ENCODE data around the gene MBNL3.
"Not testable (repeated sequence)": the region's sequence is repeated elsewhere in the genome, so short reads cannot be mapped to it uniquely, and the experiment has no call there.

MBNL3 gene

GRCh38 chrX:132452911-132453550, 35.8 kb downstream of the MBNL3 start:
- Histone ChIP-seq H3K36me3 (ENCODE audit: insufficient read depth, low read length) (no peaks in the 10 kb centered on the region), H3F3A (ENCODE audit: insufficient read depth, low read length) (no peaks in the 10 kb centered on the region)

GRCh38 chrX:132445909-132446308, 42.9 kb downstream of the MBNL3 start:
- not testable (repeated sequence) for H3K9me2 ChIP-seq (ENCODE audit: low read depth, low read length); H3K4me3 ChIP-seq (ENCODE audit: low read depth, low read length, poor library complexity, severe bottlenecking); H3F3A ChIP-seq (ENCODE audit: insufficient read depth, low read length); H3K27me3 ChIP-seq (ENCODE audit: insufficient read depth, low read length); H3K36me3 ChIP-seq (ENCODE audit: insufficient read depth, low read length); H3K27ac ChIP-seq (ENCODE audit: low read depth, low read length, poor library complexity, severe bottlenecking); H4K20me1 ChIP-seq (ENCODE audit: insufficient read depth, low read length); H3K4me1 ChIP-seq (ENCODE audit: insufficient read depth, low read length, severe bottlenecking); H3K4me2 ChIP-seq (ENCODE audit: low read length); H3K9me3 ChIP-seq (ENCODE audit: low read length); H3K79me2 ChIP-seq (ENCODE audit: insufficient read depth, low read length); H3K9ac ChIP-seq (ENCODE audit: low read length); H2AFZ ChIP-seq (ENCODE audit: low read length)

More at GRCh38 chrX:132452911-132453550, 35.8 kb downstream of the MBNL3 start:
- no peaks in the 10 kb centered on the region for H3K9me3 ChIP-seq (ENCODE audit: low read length)
- H3K4me2 ChIP-seq (ENCODE audit: low read length): no peak overlapping the region
- H3K79me2 ChIP-seq (ENCODE audit: insufficient read depth, low read length): no peaks in the 10 kb centered on the region
- H4K20me1 ChIP-seq (ENCODE audit: insufficient read depth, low read length): no peaks in the 10 kb centered on the region
- H3K9ac ChIP-seq (ENCODE audit: low read length): no peak overlapping the region
- H3K9me2 ChIP-seq (ENCODE audit: low read depth, low read length): no peaks in the 10 kb centered on the region
- no peak overlapping the region for H3K4me3 ChIP-seq (ENCODE audit: low read depth, low read length, poor library complexity, severe bottlenecking)
- no peak overlapping the region for H3K27ac ChIP-seq (ENCODE audit: low read depth, low read length, poor library complexity, severe bottlenecking)
- no peak overlapping the region for H2AFZ ChIP-seq (ENCODE audit: low read length)
- H3K4me1 ChIP-seq (ENCODE audit: insufficient read depth, low read length, severe bottlenecking): no peaks in the 10 kb centered on the region
- TF ChIP-seq EZH2 (IDR thresholded peaks at IDR 0.05; ENCODE audit: borderline replicate concordance, low read length) (no peak), CTCF (IDR thresholded peaks at IDR 0.05; ENCODE audit: low read length) (no peak)
- no peaks in the 10 kb centered on the region for H3K27me3 ChIP-seq (ENCODE audit: insufficient read depth, low read length)

- no peak overlapping the region for H3K27ac ChIP-seq (ENCODE audit: low read depth, low read length, poor library complexity, severe bottlenecking)
Measured at GRCh38 chrX:132444936-132445335, 43.9 kb downstream of the MBNL3 start.

More at GRCh38 chrX:132444936-132445335, 43.9 kb downstream of the MBNL3 start:
- TF ChIP-seq CTCF (IDR thresholded peaks at IDR 0.05; ENCODE audit: low read length) (no peak), EZH2 (IDR thresholded peaks at IDR 0.05; ENCODE audit: borderline replicate concordance, low read length) (no peak)
- Histone ChIP-seq H3K9ac (ENCODE audit: low read length) (no peak overlapping the region), H4K20me1 (ENCODE audit: insufficient read depth, low read length) (no peaks in the 10 kb centered on the region), H3K4me2 (ENCODE audit: low read length) (no peak overlapping the region), H3K4me3 (ENCODE audit: low read depth, low read length, poor library complexity, severe bottlenecking) (no peak overlapping the region), H3K9me3 (ENCODE audit: low read length) (no peaks in the 10 kb centered on the region), H3K79me2 (ENCODE audit: insufficient read depth, low read length) (no peaks in the 10 kb centered on the region), H3K4me1 (ENCODE audit: insufficient read depth, low read length, severe bottlenecking) (no peaks in the 10 kb centered on the region), H3K9me2 (ENCODE audit: low read depth, low read length) (no peaks in the 10 kb centered on the region), H3F3A (ENCODE audit: insufficient read depth, low read length) (no peaks in the 10 kb centered on the region), H3K27me3 (ENCODE audit: insufficient read depth, low read length) (no peaks in the 10 kb centered on the region), H2AFZ (ENCODE audit: low read length) (no peak overlapping the region), H3K36me3 (ENCODE audit: insufficient read depth, low read length) (no peaks in the 10 kb centered on the region)

All from OCI-LY1 (cell line).